SJCRH30 (cell line): Measurements from ENCODE around the gene COPS3. TPM values are rescaled to one million over a fixed set of nuclear protein-coding genes. Genes with fewer than 3 reads are reported as not detected.
A peak's percentile ranks its signal among the peaks of the same experiment; 100 is the strongest.

ENCODE experiments used
- DNase-seq, 2 experiments: peaks; one replicate each; pipeline ENCODE4 v3.0.0-alpha.2; 2015 to 2020
- H3K27ac ChIP-seq: fragments of 250-450 bp; sonication (Bioruptor Pico); 2 replicates; pipeline ENCODE4 v1.5.1; 2020; ENCODE audit warnings: mild to moderate bottlenecking, moderate library complexity
- H3K27me3 ChIP-seq: fragments of 250-450 bp; sonication (Bioruptor Pico); 2 replicates; pipeline ENCODE4 v1.5.1; 2020; ENCODE audit warnings: mild to moderate bottlenecking, moderate library complexity
- H3K36me3 ChIP-seq: fragments of 250-450 bp; sonication (Bioruptor Pico); 2 replicates; pipeline ENCODE4 v1.5.1; 2020; ENCODE audit warnings: mild to moderate bottlenecking, moderate library complexity
- H3K4me1 ChIP-seq: fragments of 250-450 bp; sonication (Bioruptor Pico); 2 replicates; pipeline ENCODE4 v1.5.1; 2020; ENCODE audit warnings: mild to moderate bottlenecking, moderate library complexity
- H3K4me3 ChIP-seq: fragments of 250-450 bp; sonication (Bioruptor Pico); 2 replicates; pipeline ENCODE4 v1.5.1; 2020; ENCODE audit warnings: mild to moderate bottlenecking, moderate library complexity
- H3K9me3 ChIP-seq: fragments of 250-450 bp; sonication (Bioruptor Pico); replicated peaks from 2 replicates; pipeline ENCODE4 v1.5.1; 2020; ENCODE audit warnings: mild to moderate bottlenecking, moderate library complexity
- total RNA-seq: library from RNA; depleted of rRNA; stranded (reverse); fragments of >200 nt; shearing (Covaris generic); gene quantifications from 2 replicates; pipeline ENCODE4 v1.2.3, GENCODE V29; 2014

COPS3 gene
- total RNA-seq, 1 experiment from 2014 or later = 395 TPM

- peak within 1 kb of the TSS; percentile 17 for H3K27ac ChIP-seq
- DNase-seq = peak; percentile 99 to 100
- peaks cover 16% of the 10 kb centered on the region for H3K36me3 ChIP-seq
- no peaks in the 10 kb centered on the region for H3K9me3 ChIP-seq
- peak within 1 kb of the TSS; percentile 64 for H3K4me3 ChIP-seq
- H3K27me3 ChIP-seq = no peaks in the 10 kb centered on the region
- peaks cover 7% of the 10 kb centered on the region for H3K4me1 ChIP-seq
These were observed 74.7 kb downstream of the COPS3 start, which contains the start of gene PLD6 for GRCh38 chr17:17206124-17206912. PLD6 (minus strand) TSS chr17:17206333; CDS start chr17:17206286, 47 bp downstream.

DNA sequence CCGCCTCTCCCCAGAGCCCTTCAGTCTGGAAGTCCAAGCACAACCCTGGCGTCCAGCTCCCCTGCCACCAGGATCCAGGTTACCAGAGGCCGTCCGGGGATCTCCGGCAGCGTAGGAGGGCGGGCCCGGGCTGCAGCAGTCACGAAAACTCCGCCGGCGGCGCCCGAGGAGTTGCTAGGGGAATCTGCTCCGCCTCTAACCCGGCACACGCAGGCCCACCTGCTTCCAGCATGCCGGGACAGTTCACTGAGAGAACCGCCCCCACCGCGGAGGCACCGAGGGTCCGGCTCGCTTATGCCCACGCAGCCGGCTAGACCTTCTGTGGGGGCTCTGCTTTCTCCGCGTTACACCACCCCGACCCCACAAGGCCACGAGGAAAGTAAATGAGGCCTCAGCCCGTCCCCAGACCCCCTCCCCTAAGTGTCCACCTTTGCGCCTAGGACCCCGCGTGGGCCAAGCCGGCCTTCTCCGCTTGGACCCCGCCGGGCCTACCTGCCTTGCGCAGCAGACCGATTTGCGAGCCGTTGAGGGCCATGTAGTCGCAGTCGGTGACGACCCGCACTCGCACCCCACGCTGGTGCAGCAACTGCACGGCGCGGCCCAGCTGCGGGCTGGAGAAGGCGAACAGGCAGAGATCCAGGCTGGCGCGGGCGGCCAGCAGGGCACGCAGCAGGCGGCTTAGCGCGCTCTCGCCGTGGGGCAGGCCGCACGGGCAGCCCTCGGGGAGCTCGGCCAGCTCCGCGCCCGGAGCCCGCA is 75.5 kb downstream of the COPS3 start:
- peak; percentile 92 for DNase-seq
- peak overlapping the region; percentile 17 for H3K27ac ChIP-seq

GRCh38 chr17:17204635-17205231 is 76.3 kb downstream of the COPS3 start:
- Histone ChIP-seq H3K36me3 (peaks cover 13% of the 10 kb centered on the region; the same call in 1 of the 2 replicates), H3K27ac (no peak overlapping the region; the same call in 1 of the 2 replicates), H3K4me3 (peak overlapping the region; percentile 64), H3K27me3 (no peaks in the 10 kb centered on the region), H3K9me3 (no peaks in the 10 kb centered on the region), H3K4me1 (peaks cover 7% of the 10 kb centered on the region)
- DNase-seq = no peak

More for the DNA sequence above, 75.5 kb downstream of the COPS3 start:
- Histone ChIP-seq H3K4me3 (peak overlapping the region; percentile 64), H3K27me3 (no peaks in the 10 kb centered on the region), H3K36me3 (peaks cover 14% of the 10 kb centered on the region), H3K9me3 (no peaks in the 10 kb centered on the region), H3K4me1 (peaks cover 7% of the 10 kb centered on the region)

GRCh38 chr17:17204041-17204591 is 76.9 kb downstream of the COPS3 start:
- no peak for DNase-seq
- Histone ChIP-seq H3K4me1 (peaks cover 7% of the 10 kb centered on the region), H3K4me3 (peak overlapping the region; percentile 64)

GRCh38 chr17:17203173-17203730 is 77.8 kb downstream of the COPS3 start:
- no peaks in the 10 kb centered on the region for H3K9me3 ChIP-seq
- H3K4me3 ChIP-seq = no peak overlapping the region
- H3K4me1 ChIP-seq = peaks cover 7% of the 10 kb centered on the region

More at GRCh38 chr17:17204041-17204591, 76.9 kb downstream of the COPS3 start:
- H3K27ac ChIP-seq = no peak overlapping the region
- peaks cover 14% of the 10 kb centered on the region; the same call in 1 of the 2 replicates for H3K36me3 ChIP-seq
- no peaks in the 10 kb centered on the region for H3K27me3 ChIP-seq
- no peaks in the 10 kb centered on the region for H3K9me3 ChIP-seq

GRCh38 chr17:17201907-17202306 is 79.1 kb downstream of the COPS3 start:
- DNase-seq = no peak
- H3K4me3 ChIP-seq = no peak overlapping the region
- no peak overlapping the region for H3K27ac ChIP-seq
- peaks cover 7% of the 10 kb centered on the region for H3K4me1 ChIP-seq
- H3K9me3 ChIP-seq = no peaks in the 10 kb centered on the region
- no peaks in the 10 kb centered on the region for H3K27me3 ChIP-seq
- peaks cover 14% of the 10 kb centered on the region; the same call in 1 of the 2 replicates for H3K36me3 ChIP-seq

More at GRCh38 chr17:17203173-17203730, 77.8 kb downstream of the COPS3 start:
- H3K27ac ChIP-seq = no peak overlapping the region
- peaks cover 14% of the 10 kb centered on the region; the same call in 1 of the 2 replicates for H3K36me3 ChIP-seq
- H3K27me3 ChIP-seq = no peaks in the 10 kb centered on the region
- DNase-seq = no peak

DNA sequence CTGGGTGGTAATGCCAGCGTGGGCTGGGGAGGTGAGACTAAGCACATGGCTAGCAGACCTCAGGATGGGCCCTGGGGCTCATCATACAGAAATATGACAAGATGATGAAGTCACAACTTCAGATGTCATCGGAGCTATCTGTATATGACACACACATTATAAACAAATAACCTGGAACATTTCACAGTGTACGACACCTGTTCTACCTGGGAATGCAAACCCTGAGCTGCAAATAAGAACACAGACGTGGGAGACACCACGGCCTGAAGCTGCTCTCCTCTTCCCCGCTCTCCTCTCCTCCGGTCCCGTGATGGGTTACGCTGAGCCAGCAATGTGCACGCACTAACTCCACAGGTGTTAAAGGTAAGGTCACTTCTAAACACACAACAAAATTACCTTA is 79.8 kb downstream of the COPS3 start:
- Histone ChIP-seq H3K9me3 (no peaks in the 10 kb centered on the region), H3K36me3 (peaks cover 14% of the 10 kb centered on the region; the same call in 1 of the 2 replicates), H3K4me1 (peaks cover 7% of the 10 kb centered on the region), H3K27ac (no peak overlapping the region), H3K27me3 (no peaks in the 10 kb centered on the region), H3K4me3 (no peak overlapping the region)
- DNase-seq = no peak

DNA sequence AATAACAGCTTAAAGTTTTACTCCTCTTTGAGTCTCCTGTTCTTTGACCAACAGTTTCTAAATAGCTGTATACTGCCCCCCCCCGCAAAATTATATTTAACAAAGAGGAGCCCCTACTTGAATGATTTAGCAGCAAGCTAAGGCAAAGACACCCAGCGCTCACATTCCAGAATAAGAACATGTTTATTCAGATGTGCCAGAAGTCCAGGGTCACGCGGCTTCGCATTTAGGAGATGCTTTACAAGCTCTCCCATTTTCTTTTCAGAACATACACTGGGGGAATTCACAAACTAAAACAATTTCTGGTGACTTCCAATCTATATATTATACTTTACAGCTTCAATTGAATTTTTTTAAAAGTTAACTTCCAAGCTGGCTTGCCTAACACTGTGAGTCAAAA is 80.2 kb downstream of the COPS3 start:
- no peaks in the 10 kb centered on the region for H3K27me3 ChIP-seq
- no peak for DNase-seq
- peaks cover 14% of the 10 kb centered on the region; the same call in 1 of the 2 replicates for H3K36me3 ChIP-seq
- H3K27ac ChIP-seq = no peak overlapping the region
- peaks cover 7% of the 10 kb centered on the region for H3K4me1 ChIP-seq
- H3K4me3 ChIP-seq = no peak overlapping the region
- no peaks in the 10 kb centered on the region for H3K9me3 ChIP-seq

- Histone ChIP-seq H3K9me3 (no peaks in the 10 kb centered on the region), H3K4me1 (peaks cover 7% of the 10 kb centered on the region), H3K27ac (no peak overlapping the region), H3K36me3 (peaks cover 14% of the 10 kb centered on the region; the same call in 1 of the 2 replicates), H3K27me3 (no peaks in the 10 kb centered on the region), H3K4me3 (no peak overlapping the region)
- no peak for DNase-seq
These were observed 80.7 kb downstream of the COPS3 start for GRCh38 chr17:17200311-17200710.

DNA sequence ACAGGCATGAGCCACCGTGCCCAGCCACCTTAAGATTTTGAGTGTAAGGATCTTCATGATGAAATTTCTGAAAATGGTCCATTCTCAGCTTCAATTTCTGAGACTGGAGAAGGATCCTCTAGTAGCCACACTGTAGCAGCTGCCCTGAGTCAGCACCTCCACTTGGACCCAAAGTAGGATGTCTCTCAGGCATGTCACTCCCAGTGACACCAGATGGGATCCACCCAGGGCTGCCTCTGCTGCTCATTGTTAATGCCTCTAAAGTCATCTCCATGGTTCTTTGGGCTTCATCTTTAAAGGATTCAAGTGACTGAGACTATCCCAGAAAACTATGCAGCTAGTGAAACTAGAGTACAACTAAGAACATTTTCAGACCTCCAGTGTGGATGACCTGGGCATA is 82.8 kb downstream of the COPS3 start:
- Histone ChIP-seq H3K27ac (no peak overlapping the region), H3K4me1 (no peaks in the 10 kb centered on the region), H3K27me3 (no peaks in the 10 kb centered on the region), H3K4me3 (no peak overlapping the region), H3K9me3 (no peaks in the 10 kb centered on the region), H3K36me3 (peaks cover 14% of the 10 kb centered on the region; the same call in 1 of the 2 replicates)
- no peak for DNase-seq

- DNase-seq = no peak
These were observed 84.3 kb downstream of the COPS3 start for GRCh38 chr17:17196776-17197175.

More at GRCh38 chr17:17196776-17197175, 84.3 kb downstream of the COPS3 start:
- H3K27ac ChIP-seq = no peak overlapping the region
- H3K4me3 ChIP-seq = no peak overlapping the region
- no peaks in the 10 kb centered on the region for H3K9me3 ChIP-seq
- H3K27me3 ChIP-seq = no peaks in the 10 kb centered on the region
- peaks cover 8% of the 10 kb centered on the region for H3K4me1 ChIP-seq
- peaks cover 8% of the 10 kb centered on the region; the same call in 1 of the 2 replicates for H3K36me3 ChIP-seq
